Stimulated activated naive CD8-positive, alpha-beta T cell treated with anti-CD3 and anti-CD28 coated beads, Interleukin-15, Interleukin-2, amounts not matched to agents 100 U/mL and 50 U/mL, for 24 hours (primary cell): ENCODE measurements around the gene MORC1.
"Not testable (repeated sequence)": the region's sequence is repeated elsewhere in the genome, so short reads cannot be mapped to it uniquely, and the experiment has no call there.

ENCODE experiments used
- ATAC-seq: fragments of 150-1000 bp; cut with Tn5 transposase; one replicate; pipeline ENCODE4 v1.10.0; 2021
- DNase-seq: peaks from one replicate; pipeline ENCODE4 v3.0.0; 2021

The MORC1 gene

GRCh38 chr3:109112946-109113760 is 4.8 kb downstream of the MORC1 start:
- ATAC-seq, result no peak
- DNase-seq, result no peak

GRCh38 chr3:109109574-109109973 is 8.4 kb downstream of the MORC1 start:
- ATAC-seq (no peak), DNase-seq (no peak)

DNA sequence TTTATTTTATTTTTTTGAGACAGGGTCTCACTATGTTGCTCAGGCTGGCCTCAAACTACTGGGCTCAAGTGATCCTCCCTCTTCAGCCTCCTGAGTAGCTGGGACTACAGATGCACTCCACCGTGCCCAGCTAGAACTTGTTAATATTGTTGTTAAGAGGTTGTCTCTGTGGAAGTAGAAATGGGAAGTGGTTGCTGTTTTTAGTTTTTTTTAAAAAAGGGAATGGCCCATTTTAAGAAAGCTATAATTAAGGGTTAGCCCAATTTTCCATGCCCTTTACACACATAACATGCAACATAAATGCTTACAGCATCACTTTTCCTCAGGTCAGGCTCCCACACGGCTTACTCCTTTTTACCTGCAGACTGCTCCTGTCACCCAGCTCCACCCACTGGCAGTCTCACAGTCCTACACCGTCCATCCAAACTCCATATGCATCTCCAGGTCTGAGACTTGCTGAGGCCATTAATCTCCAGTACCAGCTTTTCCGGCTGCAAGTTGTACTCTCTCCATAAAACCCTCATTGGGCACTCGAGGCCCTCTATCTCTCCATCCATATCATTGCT is 19.8 kb downstream of the MORC1 start:
- ATAC-seq (peak; percentile 36), DNase-seq (no peak)

- ATAC-seq (no peak), DNase-seq (no peak)
These were observed 22.8 kb downstream of the MORC1 start for GRCh38 chr3:109095166-109095565.

DNA sequence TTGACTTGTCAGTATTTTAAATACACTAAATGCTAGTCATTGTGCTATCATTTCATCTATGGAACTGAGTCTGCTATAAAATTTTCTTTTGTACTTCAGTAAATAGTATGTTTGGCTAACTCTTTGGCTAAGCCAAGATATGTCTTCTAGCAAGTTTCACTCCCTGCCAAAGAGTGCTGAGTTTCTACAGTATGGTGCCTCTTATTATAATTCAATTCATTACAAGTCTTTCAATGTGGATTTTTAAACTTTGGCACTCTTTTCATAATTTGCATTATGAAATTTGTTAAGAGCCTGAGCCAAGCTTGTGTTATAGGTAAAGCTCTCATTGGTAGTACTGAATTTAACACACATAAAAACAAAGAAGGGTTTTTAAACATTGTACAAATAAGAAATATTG is 24.4 kb downstream of the MORC1 start:
- DNase-seq (no peak), ATAC-seq (no peak)

GRCh38 chr3:109091846-109092245 is 26.1 kb downstream of the MORC1 start:
- DNase-seq (no peak), ATAC-seq (no peak)

DNA sequence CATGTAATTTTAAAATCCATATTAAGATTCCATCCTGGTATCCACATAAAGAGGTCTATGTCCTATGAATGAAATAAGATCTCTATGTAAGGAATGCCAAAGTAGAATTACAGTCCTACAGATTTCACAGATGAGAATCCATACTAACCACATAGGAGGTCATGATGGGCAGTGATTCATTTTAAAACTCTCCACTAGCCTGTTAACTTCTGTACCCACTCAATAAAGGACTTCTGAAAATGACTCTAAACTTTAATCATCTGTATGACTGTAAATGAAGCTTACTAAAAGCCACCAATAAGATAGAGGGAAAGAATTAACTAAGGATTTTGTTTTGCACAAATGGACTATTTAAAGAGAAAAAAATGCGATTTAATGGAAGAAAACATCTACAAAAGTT is 28.7 kb downstream of the MORC1 start:
- ATAC-seq (no peak), DNase-seq (no peak)

DNA sequence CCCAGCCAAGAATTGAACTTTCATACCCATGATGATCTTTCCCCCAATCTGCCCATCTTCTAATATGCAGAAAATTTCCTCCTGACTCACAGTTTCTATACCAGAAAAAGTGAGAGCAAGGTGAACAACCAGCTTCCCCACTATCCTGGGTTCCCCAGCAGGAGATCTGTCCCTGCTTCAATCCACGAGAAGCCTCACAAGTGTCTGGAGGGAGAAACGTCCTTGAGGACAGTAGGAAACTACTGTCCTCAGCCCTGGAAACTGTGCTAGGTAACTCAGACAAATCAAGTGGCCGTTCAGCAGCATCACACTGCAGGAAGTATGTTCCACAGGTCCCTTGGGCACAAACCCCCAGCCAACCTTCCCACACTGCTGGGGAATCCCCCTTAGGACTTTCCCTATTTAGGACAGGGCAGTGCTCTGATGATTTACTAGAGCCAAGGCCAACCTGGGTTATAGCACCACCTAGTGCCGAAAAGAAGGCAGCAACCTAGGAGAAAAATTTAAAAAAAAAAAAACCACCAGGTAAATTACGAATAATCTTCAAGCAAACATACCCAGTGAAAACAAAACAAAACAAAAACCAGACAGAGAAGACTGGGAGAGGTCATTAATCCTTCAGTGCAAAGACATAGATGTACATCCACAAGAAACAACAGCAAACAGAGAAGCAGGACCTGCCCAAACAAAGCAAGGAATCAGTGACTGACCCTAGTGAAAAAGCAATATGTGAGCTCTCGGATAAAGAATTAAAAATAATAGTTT is 36.0 kb downstream of the MORC1 start:
- ATAC-seq (peak; percentile 66), DNase-seq (peak; percentile 40)

GRCh38 chr3:109080090-109080489 is 37.8 kb downstream of the MORC1 start:
- ATAC-seq, DNase-seq: not testable (repeated sequence)

DNA sequence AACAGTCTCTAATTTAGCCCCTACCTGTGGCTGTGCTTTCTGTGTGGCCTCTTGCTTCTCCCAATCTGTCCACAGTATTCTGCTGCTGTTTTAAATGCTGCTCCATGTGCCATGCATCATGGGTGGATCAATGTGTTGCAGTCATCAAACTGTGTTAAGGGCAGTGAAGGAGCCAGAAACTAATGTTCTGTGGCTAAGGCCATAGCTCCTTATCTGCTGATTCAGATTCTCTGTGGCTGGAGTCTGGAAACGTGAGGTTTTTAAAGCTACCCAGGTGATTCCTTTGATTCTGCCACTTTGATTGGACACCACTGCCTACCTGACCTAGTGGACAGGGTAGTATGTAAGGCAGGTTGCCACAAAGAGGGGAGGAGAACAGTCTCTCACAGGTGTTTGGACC is 44.8 kb downstream of the MORC1 start:
- ATAC-seq (no peak), DNase-seq (no peak)

GRCh38 chr3:109072194-109072593 is 45.7 kb downstream of the MORC1 start:
- peak; percentile 72 for ATAC-seq
- DNase-seq, result peak; percentile 4

GRCh38 chr3:109071350-109072142 is 46.4 kb downstream of the MORC1 start:
- DNase-seq, result no peak
- no peak for ATAC-seq

- ATAC-seq (no peak), DNase-seq (no peak)
These were observed 47.7 kb downstream of the MORC1 start for GRCh38 chr3:109070211-109070610.

DNA sequence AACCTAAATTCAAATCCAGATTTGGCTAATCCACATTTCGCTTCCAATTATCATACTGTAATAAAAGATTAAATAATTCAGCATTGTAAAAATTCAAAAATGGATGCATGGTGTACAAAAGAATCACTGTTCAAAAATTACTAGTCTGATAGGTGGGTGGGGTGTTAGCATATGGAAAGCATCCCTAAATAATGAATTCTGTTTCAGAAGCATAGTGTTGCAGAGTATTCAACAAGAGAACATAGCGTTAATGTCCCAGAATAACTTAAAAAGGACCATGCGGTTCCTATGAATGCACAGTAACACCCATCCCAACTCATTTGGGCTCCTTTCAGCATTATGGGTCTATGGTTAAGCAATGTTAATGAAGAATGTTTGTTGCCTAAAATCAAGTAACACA is 51.1 kb downstream of the MORC1 start:
- DNase-seq, result no peak
- ATAC-seq, result no peak

- no peak for DNase-seq
- ATAC-seq, result no peak
These were observed 58.7 kb downstream of the MORC1 start for GRCh38 chr3:109059264-109059663.

DNA sequence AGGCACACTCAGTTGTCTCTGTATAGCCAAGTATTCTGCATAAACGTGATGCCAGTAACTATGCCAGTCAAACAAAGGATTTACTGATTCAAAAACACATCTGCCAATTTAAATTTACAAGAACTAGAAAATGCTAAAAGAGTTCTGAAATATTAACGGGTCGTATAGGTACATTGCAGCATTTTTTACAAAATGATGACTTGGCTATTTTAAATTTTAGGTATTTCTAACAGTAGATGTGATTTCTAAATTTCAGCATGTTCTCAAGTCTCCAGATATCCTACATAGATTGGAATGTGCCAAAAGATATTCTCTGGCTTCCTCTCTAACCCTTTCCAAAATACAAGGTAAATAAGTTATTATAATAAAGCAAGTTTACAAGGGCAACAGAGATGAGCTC is 60.3 kb downstream of the MORC1 start:
- DNase-seq, result no peak
- no peak for ATAC-seq

DNA sequence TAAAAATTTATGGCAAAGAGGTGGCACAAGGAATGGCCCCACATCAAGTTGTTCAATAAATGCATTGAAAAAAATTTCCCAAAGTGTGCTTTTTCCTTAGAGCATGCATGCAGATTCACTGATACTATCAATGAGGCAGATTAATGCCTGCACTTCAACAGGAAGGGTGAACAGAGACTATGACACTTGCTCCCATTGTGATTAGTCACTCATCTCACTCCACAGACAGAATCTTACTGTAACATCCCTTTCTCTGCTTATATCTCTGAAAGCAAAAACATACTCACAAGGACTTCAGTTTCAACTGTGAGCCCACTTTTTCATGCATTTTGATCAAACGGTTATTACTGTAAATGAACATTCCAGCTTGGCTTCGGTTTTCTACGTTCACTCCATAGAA is 60.9 kb downstream of the MORC1 start:
- ATAC-seq (no peak), DNase-seq (no peak)

DNA sequence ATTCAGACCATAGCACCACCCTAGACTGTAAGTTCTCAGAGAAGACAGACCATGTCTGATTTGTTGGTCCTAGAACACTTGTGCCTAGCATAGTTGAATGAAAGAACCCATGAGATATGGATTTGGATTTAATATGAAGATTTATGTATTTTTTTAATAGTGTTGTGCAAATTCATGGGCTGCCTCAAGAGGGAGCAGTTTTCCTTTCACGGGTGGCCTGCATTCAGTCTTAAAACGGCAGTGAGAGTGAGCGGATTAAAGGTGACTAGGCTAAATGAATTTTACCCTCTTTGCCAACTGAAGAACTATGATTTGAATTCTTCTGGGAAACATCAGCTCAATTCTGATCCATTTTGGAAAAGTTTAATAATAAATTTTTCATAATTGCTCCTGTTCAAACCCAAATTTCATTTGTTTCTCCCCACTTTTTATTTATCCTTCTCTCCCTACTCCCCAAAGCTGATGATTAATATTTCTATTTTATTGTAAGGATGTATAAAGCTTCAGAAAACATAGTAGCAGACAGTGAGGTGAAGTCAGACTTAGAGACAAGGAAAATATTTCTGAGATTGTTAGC is 67.3 kb downstream of the MORC1 start:
- DNase-seq (peak; percentile 12), ATAC-seq (no peak)

DNA sequence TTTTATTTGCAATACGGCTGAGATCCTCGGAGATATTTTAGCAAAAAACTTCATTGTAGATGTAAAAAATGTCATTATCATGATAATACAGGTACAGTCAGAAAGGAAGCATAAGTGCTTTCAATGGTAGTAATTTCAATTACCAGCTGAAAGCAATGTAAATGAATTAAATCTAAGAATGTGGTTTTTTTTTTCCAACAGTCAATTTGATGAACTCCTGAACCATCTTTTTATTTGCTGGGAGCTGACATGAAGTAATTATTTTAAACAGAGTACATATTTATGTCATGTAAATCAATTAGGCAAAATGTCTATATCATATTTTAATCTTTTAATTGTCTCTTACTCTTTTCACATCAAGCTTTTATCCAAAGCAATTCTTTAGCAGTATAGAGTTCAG is 70.6 kb downstream of the MORC1 start:
- ATAC-seq (no peak), DNase-seq (no peak)

GRCh38 chr3:109045271-109046040 is 72.5 kb downstream of the MORC1 start:
- ATAC-seq (no peak), DNase-seq (no peak)

DNA sequence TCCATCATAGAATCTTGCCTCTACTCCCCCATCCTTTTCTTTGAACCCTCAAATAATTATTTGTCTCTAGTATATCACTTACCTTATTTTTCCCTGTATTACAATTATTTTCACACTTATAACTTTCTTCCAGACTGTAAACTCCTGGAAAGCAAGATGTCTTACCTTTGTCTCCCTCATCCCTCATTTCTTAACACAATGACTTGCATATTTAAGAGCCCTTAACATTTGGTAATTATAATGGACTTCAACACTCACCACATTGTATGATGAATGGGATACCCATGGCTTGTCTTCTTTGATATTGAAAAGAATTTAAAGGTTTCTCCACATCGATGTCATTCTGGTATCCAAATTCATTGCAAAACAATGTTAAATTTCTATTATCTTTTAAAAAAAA is 82.9 kb downstream of the MORC1 start:
- ATAC-seq (no peak), DNase-seq (no peak)
